NT2/D1 (cell line): ENCODE data around the gene SPINK2.

Experiments used
- DNase-seq: peaks from one replicate; pipeline ENCODE4 v3.0.0-alpha.2; 2011; ENCODE audit warnings: low read depth, low spot score
- H3K27me3 ChIP-seq: 2 replicates; pipeline ENCODE4 v1.6.0; 2011; ENCODE audit warnings: mild to moderate bottlenecking; ENCODE audit not compliant: insufficient read length, insufficient read depth
- H3K36me3 ChIP-seq: 2 replicates; pipeline ENCODE4 v1.6.1; 2011; ENCODE audit warnings: mild to moderate bottlenecking, low read length, mixed read lengths; ENCODE audit not compliant: insufficient read depth, insufficient read length
- H3K4me1 ChIP-seq: 2 replicates; pipeline ENCODE4 v1.5.1; 2011; ENCODE audit not compliant: insufficient read depth, insufficient read length
- H3K4me3 ChIP-seq: 2 replicates; pipeline ENCODE4 v1.5.1; 2011; ENCODE audit warnings: low read depth; ENCODE audit not compliant: insufficient read length
- H3K9ac ChIP-seq: 2 replicates; pipeline ENCODE4 v1.6.0; 2011; ENCODE audit warnings: low read depth; ENCODE audit not compliant: insufficient read length
- H3K9me3 ChIP-seq: 2 replicates; pipeline ENCODE4 v1.5.1; 2011; ENCODE audit warnings: mild to moderate bottlenecking, low read length; ENCODE audit not compliant: insufficient read depth
- SUZ12 ChIP-seq: IDR thresholded peaks from 2 replicates; pipeline ENCODE4 v1.6.1; 2011; ENCODE audit not compliant: insufficient read length, insufficient read depth; ENCODE audit errors: extremely low read depth
- YY1 ChIP-seq: IDR thresholded peaks from 2 replicates; pipeline ENCODE4 v1.6.1; 2011; ENCODE audit not compliant: insufficient read length, insufficient read depth
- ZNF274 ChIP-seq: IDR thresholded peaks from 2 replicates; pipeline ENCODE4 v1.6.1; 2011; ENCODE audit warnings: mild to moderate bottlenecking, low read depth, low read length

SPINK2 gene

DNA sequence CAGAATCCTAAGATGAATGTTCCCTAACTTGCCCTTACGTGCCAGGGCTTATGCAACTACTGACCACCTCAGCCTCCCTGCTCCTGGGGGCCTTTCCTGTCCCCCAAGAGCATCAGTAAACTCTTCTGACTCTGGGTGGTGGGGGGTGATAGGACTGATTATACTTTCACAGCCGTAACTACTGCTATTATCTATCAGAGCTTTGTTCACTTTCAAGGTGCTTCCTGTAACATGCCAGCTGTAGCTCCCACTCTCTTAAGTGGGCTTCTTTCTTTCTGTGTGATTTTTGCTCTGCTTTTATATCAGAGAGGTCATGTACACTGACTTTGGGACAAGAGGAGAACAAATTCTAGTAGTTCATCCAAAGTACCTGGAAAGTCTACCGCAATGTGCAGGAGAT is 25.3 kb downstream of the SPINK2 start:
- DNase-seq: no peak
- Histone ChIP-seq H3K9me3 (no peaks in the 10 kb centered on the region), H3K4me1 (no peaks in the 10 kb centered on the region), H3K9ac (no peak overlapping the region), H3K4me3 (no peak overlapping the region), H3K36me3 (no peaks in the 10 kb centered on the region), H3K27me3 (no peaks in the 10 kb centered on the region)
- TF ChIP-seq YY1: no peak
- TF ChIP-seq ZNF274: no peak
- TF ChIP-seq SUZ12: no peak

DNA sequence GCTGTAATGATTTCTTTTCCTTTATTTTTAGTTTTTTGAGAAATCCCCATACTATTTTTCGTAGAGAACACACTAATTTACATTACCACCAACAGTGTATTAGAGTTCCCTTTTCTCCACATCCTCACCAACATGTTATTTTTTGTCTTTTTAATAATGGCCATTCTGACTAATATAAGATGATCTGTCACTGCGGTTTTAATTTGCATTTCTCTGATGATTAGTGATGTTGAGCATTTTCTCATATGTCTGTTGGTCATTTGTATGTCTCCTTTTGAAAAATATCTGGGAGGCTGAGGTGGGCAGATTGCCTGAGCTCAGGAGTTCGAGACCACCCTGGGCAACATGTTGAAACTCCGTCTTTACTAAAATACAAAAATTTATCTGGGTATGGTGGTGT is 30.2 kb downstream of the SPINK2 start:
- H3K4me1 ChIP-seq: no peaks in the 10 kb centered on the region
- no peak for DNase-seq
- TF ChIP-seq SUZ12: no peak
- TF ChIP-seq ZNF274: no peak
- TF ChIP-seq YY1: no peak
- H3K9ac ChIP-seq: no peak overlapping the region
- no peaks in the 10 kb centered on the region for H3K36me3 ChIP-seq
- H3K27me3 ChIP-seq: no peaks in the 10 kb centered on the region
- H3K4me3 ChIP-seq: no peak overlapping the region
- no peaks in the 10 kb centered on the region for H3K9me3 ChIP-seq

DNA sequence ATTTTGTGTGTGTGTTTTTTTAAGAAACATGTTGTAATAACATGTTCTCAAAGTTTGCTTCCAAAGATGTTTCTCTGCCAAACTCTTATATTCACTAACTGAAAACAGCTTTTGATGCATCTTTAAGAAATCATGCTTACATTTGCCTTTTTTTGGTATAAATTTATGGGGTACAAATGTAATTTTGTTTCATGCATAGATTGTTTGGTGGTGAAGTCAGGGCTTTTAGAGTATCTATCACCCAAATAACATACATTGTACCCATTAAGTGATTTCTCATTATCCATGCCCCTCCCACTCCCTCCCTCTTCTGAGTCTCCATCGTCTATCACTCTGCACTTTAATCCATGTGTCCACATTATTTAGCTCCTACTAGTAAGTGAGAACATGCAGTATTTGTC is 30.8 kb downstream of the SPINK2 start:
- Histone ChIP-seq H3K9ac (no peak overlapping the region), H3K9me3 (no peaks in the 10 kb centered on the region), H3K4me3 (no peak overlapping the region), H3K4me1 (no peaks in the 10 kb centered on the region), H3K36me3 (no peaks in the 10 kb centered on the region), H3K27me3 (no peaks in the 10 kb centered on the region)
- DNase-seq: no peak
- TF ChIP-seq ZNF274: no peak
- no peak for TF ChIP-seq SUZ12
- TF ChIP-seq YY1: no peak

DNA sequence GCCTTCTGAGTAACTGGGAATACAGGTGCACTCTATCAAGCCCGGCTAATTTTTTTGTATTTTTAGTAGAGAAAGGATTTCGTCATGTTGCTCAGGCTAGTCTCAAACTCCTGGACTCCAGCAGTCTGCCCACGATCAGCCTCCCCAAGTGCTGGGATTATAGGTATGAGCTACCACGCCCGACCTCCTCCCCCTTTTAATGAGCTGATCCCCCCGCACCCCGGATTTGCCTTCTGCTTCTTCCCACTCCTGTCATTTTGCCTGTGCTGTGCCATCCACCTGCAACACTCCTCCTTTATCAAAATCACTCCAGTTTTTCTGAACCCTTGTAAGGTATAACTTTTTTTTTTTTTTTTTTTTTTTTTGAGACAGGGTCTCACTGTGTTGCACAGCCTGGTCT is 33.4 kb downstream of the SPINK2 start:
- TF ChIP-seq SUZ12: no peak
- TF ChIP-seq YY1: no peak
- TF ChIP-seq ZNF274: no peak
- no peaks in the 10 kb centered on the region for H3K4me1 ChIP-seq

DNA sequence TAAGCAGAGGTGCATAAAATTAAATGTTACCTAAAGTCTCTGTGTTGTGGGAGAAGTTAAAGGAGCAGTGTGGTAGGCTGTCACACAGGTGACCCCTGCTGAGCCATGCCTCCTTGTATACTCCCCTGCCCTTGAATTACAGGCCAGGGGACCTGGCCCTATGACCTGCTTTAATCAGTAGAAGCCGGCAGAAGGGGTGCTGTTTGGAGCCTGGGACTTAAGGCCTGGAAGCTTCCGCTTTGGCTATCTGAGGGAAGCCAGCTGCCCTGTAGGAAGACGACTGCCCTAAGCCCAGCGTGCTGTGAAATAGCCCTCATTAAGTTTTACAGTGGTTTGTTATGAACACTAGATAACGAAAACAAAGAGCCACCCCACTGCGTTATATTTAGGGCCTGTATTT is 34.1 kb downstream of the SPINK2 start:
- no peak for TF ChIP-seq ZNF274
- TF ChIP-seq YY1: no peak
- no peak for TF ChIP-seq SUZ12
- H3K9me3 ChIP-seq: no peaks in the 10 kb centered on the region
- H3K4me1 ChIP-seq: no peaks in the 10 kb centered on the region
- no peaks in the 10 kb centered on the region for H3K27me3 ChIP-seq
- no peaks in the 10 kb centered on the region for H3K36me3 ChIP-seq
- no peak for DNase-seq
- H3K9ac ChIP-seq: no peak overlapping the region
- no peak overlapping the region for H3K4me3 ChIP-seq

More for the DNA sequence above, 33.4 kb downstream of the SPINK2 start:
- no peak overlapping the region for H3K9ac ChIP-seq
- no peaks in the 10 kb centered on the region for H3K27me3 ChIP-seq
- H3K36me3 ChIP-seq: no peaks in the 10 kb centered on the region
- no peaks in the 10 kb centered on the region for H3K9me3 ChIP-seq
- H3K4me3 ChIP-seq: no peak overlapping the region
- DNase-seq: no peak

DNA sequence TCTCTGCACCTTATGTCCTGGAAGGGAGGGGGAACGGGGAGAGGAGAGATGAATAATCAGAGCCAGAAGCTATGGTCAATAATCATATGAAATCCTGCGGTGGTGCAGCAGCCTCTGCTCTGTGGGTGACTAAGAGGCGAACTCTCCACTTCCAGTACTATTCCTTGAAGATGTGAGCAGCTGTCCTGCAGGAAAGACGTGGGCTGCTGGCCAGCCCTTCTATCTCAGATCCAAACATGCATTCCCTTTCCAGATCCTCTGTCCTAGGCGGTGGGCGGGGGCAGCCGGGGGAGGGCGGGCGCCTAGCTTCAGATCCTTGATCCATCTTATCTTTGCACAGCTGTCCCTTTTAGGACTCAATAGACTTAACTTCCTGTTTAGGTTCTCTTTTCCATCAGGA is 34.5 kb downstream of the SPINK2 start:
- no peak for DNase-seq
- no peak for TF ChIP-seq ZNF274
- no peak for TF ChIP-seq YY1
- no peak for TF ChIP-seq SUZ12
- no peaks in the 10 kb centered on the region for H3K36me3 ChIP-seq
- no peaks in the 10 kb centered on the region for H3K27me3 ChIP-seq
- H3K4me3 ChIP-seq: no peak overlapping the region
- no peaks in the 10 kb centered on the region for H3K4me1 ChIP-seq
- H3K9me3 ChIP-seq: no peaks in the 10 kb centered on the region
- H3K9ac ChIP-seq: no peak overlapping the region

DNA sequence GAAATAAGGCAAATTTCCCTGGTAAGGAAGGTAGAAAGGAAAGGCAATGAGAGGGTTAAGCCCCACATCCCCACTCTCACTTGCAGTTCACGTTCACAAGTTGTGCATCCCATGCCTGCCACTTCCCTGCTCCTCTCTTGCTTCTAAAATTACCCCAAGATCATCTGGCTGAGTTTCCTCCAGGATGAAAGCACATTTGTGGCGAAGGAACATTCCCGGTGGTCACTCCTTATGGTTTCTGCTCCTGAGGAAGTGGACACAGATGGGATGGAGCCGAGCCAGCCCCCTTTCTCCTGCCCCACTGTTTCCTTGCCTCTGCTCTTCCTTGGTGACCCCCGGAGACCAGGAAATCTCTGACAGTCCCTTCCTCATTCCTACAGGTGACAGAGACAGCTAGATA is 37.5 kb downstream of the SPINK2 start:
- no peak for DNase-seq
- Histone ChIP-seq H3K4me3 (no peak overlapping the region), H3K27me3 (no peaks in the 10 kb centered on the region), H3K4me1 (no peaks in the 10 kb centered on the region), H3K36me3 (no peaks in the 10 kb centered on the region), H3K9ac (no peak overlapping the region), H3K9me3 (no peaks in the 10 kb centered on the region)
- TF ChIP-seq YY1 (no peak), ZNF274 (no peak), SUZ12 (no peak)

DNA sequence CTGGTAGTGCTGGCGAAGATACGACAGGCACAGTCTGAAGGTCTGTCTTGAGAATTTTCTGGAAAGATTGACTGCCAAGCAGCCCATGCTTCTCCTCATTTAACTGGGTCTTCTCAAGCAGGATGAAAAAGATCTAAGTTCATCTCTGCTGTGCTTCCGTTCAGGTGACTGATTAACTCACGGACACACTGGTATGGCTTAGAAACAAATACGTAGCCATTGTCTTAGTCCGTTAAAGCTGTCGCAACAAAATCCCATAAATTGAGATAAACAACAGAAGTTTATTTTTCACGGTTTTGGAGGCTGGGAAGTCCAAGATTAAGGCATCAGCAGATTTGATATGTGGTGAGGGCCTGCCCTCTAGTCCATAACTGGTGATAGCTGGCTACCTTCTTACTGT is 39.5 kb downstream of the SPINK2 start:
- no peaks in the 10 kb centered on the region for H3K9me3 ChIP-seq
- no peaks in the 10 kb centered on the region for H3K4me1 ChIP-seq
- TF ChIP-seq ZNF274 (no peak), YY1 (no peak), SUZ12 (no peak)
- H3K36me3 ChIP-seq: no peaks in the 10 kb centered on the region
- H3K4me3 ChIP-seq: no peak overlapping the region
- H3K9ac ChIP-seq: no peak overlapping the region
- no peaks in the 10 kb centered on the region for H3K27me3 ChIP-seq
- no peak for DNase-seq
